Coronary artery (tissue), 2 donors: ENCODE data around the gene NUMA1.

Source experiments
- DNase-seq: peaks from one replicate; pipeline ENCODE4 v3.0.0-alpha.2; 2017; ENCODE audit warnings: low spot score
- H3K27ac ChIP-seq, 2 donors: fragments of 200-600 bp; sonication (generic); one replicate each; pipeline ENCODE4 v1.5.1; 2016 to 2019
- H3K4me3 ChIP-seq: fragments of 200-600 bp; sonication (generic); 2 replicates; pipeline ENCODE4 v1.5.1; 2016; ENCODE audit warnings: mild to moderate bottlenecking, moderate library complexity
- CTCF ChIP-seq: fragments of 200-600 bp; sonication (generic); IDR thresholded peaks from one replicate; pipeline ENCODE4 v1.5.1; 2019; ENCODE audit warnings: antibody characterized with exemption

Gene NUMA1, protein sequence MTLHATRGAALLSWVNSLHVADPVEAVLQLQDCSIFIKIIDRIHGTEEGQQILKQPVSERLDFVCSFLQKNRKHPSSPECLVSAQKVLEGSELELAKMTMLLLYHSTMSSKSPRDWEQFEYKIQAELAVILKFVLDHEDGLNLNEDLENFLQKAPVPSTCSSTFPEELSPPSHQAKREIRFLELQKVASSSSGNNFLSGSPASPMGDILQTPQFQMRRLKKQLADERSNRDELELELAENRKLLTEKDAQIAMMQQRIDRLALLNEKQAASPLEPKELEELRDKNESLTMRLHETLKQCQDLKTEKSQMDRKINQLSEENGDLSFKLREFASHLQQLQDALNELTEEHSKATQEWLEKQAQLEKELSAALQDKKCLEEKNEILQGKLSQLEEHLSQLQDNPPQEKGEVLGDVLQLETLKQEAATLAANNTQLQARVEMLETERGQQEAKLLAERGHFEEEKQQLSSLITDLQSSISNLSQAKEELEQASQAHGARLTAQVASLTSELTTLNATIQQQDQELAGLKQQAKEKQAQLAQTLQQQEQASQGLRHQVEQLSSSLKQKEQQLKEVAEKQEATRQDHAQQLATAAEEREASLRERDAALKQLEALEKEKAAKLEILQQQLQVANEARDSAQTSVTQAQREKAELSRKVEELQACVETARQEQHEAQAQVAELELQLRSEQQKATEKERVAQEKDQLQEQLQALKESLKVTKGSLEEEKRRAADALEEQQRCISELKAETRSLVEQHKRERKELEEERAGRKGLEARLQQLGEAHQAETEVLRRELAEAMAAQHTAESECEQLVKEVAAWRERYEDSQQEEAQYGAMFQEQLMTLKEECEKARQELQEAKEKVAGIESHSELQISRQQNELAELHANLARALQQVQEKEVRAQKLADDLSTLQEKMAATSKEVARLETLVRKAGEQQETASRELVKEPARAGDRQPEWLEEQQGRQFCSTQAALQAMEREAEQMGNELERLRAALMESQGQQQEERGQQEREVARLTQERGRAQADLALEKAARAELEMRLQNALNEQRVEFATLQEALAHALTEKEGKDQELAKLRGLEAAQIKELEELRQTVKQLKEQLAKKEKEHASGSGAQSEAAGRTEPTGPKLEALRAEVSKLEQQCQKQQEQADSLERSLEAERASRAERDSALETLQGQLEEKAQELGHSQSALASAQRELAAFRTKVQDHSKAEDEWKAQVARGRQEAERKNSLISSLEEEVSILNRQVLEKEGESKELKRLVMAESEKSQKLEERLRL (N-terminal part only)

DNA sequence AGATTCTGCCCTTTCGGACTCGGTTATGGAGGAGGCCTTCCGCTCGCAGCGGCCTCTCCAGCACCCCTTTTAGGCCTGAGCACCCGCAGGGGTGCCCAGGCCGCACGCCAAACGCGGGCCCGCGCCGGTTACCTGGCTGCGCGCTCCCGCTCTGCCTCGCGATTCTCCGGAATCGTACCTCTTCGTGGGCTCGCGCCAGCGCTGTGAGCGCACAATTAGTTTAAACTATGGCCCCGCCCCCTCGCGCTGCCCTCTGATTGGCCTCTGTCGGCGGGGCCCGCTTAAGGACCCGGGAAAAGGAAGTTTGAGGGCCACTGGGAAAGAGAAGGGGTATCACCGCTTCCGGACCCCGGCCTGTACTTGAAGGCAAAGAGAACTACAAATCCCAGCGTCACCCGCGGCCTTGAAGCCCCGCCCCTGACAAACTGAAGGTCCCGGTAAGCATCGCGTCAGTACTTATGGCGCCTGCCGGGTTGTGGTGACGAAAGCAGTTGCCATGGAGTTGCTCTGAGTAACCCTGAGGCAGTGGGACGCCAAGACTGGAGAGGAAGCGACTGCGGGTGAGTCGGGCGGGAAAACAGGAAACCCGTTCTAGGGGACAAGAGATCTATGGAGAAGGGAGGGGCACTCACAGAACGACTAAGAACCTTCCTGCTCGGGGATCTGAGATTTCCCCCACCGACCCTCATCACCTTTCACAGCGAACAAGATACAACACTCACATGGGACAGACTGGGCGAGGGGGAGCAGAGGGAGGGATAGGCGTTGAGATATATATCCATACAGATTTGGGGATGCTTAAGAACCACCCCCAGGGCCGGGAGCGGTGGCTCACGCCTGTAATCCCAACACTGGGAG is at the start of gene NUMA1, which contains the start of gene LRRC51:
Gene NUMA1, minus strand, starts transcription at position 217 of the 858 bp plus-strand sequence. CDS start 44,599 bp downstream, outside the sequence.
Gene LRRC51, plus strand, starts transcription at position 525 of the 858 bp plus-strand sequence. CDS start 8,234 bp downstream, outside the sequence.
- DNase-seq, result peak; percentile 100
- Histone ChIP-seq H3K27ac (peak within 1 kb of the TSS; percentile 89 to 93), H3K4me3 (peak within 1 kb of the TSS; percentile 77)
- TF ChIP-seq CTCF, result no peak

- Histone ChIP-seq H3K27ac (no peak overlapping the region), H3K4me3 (no peak overlapping the region)
- peak; percentile 4 for DNase-seq
- no peak for TF ChIP-seq CTCF
These were observed 49.0 kb upstream of the NUMA1 start for GRCh38 chr11:72129381-72129780.

DNA sequence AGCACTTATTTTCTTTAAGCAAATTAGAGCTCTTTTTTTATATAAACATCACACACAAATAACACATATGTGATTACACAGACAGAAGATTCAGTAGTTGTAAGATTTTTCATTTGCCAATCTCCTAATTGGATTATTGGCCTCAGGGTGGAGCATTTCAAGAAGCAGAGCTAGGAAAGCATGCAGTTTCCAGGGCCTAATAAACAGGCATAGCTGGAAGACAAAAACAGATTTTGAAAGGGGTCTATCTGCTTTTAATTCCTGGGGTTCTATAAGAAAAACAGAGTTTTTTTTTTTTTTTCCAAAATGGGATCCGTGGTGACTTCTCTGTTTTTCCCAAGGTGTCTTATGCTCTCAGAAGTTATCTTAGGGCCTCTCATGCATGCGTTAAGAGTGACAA is 47.6 kb upstream of the NUMA1 start:
- no peak overlapping the region for H3K4me3 ChIP-seq
- no peak for TF ChIP-seq CTCF
- no peak overlapping the region for H3K27ac ChIP-seq
- no peak for DNase-seq

- DNase-seq, result no peak
- Histone ChIP-seq H3K27ac (no peak overlapping the region), H3K4me3 (no peak overlapping the region)
- TF ChIP-seq CTCF, result no peak
These were observed 45.6 kb upstream of the NUMA1 start for GRCh38 chr11:72125956-72126355.

GRCh38 chr11:72124046-72124445 is 43.7 kb upstream of the NUMA1 start:
- Histone ChIP-seq H3K4me3 (no peak overlapping the region), H3K27ac (no peak overlapping the region)
- no peak for TF ChIP-seq CTCF
- DNase-seq, result no peak
